Gastroesophageal sphincter (tissue), 3 donors: ENCODE measurements around the gene MANEAL.

Source experiments
- POLR2A ChIP-seq, 2 donors: fragments of 450-650 bp; IDR thresholded peaks; one replicate each; pipeline ENCODE4 v1.6.1; 2017; ENCODE audit warnings: antibody characterized with exemption in 2 of 2, mild to moderate bottlenecking in 2 of 2, moderate library complexity in 1 of 2
- POLR2AphosphoS5 ChIP-seq: sonication (generic); formaldehyde crosslinking; IDR thresholded peaks from one replicate; pipeline ENCODE4 v1.6.1; 2017; ENCODE audit warnings: antibody characterized with exemption
- TF ChIP-seq, protein P1 (sequence below), 4 experiments: fragments of 200-600 bp in 2 of 4; fragments of 450-650 bp in 2 of 4; sonication (generic) in 1 of 4; IDR thresholded peaks; one replicate each; pipeline ENCODE4 v1.5.1; 2017 to 2019; ENCODE audit warnings: antibody characterized with exemption in 4 of 4, mild to moderate bottlenecking in 2 of 4, moderate library complexity in 2 of 4

DNA sequence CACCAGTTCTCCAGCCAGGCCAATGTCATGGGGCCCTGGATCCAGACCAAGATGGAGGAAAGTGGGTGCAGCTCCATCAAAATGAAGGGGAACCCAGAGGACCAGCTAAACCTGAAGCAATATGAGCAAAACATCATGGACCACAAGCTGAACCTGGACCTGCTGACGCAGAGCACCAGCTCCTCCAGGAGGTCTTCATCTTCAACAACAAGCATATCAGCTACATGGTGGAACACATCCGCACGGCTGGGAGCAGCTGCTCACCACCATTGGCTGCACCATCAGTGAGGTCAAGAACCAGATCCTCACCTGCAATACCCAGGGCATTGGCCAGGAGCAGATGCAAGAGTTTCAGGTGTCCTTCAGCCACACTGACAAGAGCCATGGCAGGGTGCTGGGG, 15.0 kb upstream of the MANEAL start:
- TF ChIP-seq, protein P1, sequence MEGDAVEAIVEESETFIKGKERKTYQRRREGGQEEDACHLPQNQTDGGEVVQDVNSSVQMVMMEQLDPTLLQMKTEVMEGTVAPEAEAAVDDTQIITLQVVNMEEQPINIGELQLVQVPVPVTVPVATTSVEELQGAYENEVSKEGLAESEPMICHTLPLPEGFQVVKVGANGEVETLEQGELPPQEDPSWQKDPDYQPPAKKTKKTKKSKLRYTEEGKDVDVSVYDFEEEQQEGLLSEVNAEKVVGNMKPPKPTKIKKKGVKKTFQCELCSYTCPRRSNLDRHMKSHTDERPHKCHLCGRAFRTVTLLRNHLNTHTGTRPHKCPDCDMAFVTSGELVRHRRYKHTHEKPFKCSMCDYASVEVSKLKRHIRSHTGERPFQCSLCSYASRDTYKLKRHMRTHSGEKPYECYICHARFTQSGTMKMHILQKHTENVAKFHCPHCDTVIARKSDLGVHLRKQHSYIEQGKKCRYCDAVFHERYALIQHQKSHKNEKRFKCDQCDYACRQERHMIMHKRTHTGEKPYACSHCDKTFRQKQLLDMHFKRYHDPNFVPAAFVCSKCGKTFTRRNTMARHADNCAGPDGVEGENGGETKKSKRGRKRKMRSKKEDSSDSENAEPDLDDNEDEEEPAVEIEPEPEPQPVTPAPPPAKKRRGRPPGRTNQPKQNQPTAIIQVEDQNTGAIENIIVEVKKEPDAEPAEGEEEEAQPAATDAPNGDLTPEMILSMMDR (IDR thresholded peaks at IDR 0.05) = no peak
- TF ChIP-seq POLR2A (IDR thresholded peaks at IDR 0.05) (no peak), POLR2AphosphoS5 (no peak)
